CD4-positive, CD25-positive, alpha-beta regulatory T cell (primary cell): ENCODE results near the gene HOXA6. TPM values are rescaled to one million over a fixed set of nuclear protein-coding genes. Genes with fewer than 3 reads are reported as not detected.

Source experiments
- ATAC-seq, 2 donors: fragments of 150-1000 bp; cut with Tn5 transposase; one replicate each; pipeline ENCODE4 v1.10.0; 2021; ENCODE audit warnings: low read depth in 2 of 2, moderate number of reproducible peaks in 2 of 2, moderate library complexity in 1 of 2
- DNase-seq, 3 donors: peaks; one replicate each; pipeline versions ENCODE4 v3.0.0 to v3.0.0-alpha.2; 2012 to 2022; ENCODE audit warnings: mixed read lengths in 1 of 3
- H3K27ac ChIP-seq: one replicate; pipeline ENCODE4 v1.7.0; 2013; ENCODE audit warnings: mild to moderate bottlenecking, low read length; ENCODE audit not compliant: insufficient read depth, poor library complexity, severe bottlenecking
- H3K27me3 ChIP-seq: one replicate; pipeline ENCODE4 v1.7.0; 2013; ENCODE audit warnings: low read length; ENCODE audit not compliant: control insufficient read depth, insufficient read depth
- H3K36me3 ChIP-seq: one replicate; pipeline ENCODE4 v1.7.0; 2013; ENCODE audit warnings: mild to moderate bottlenecking, low read length, moderate library complexity; ENCODE audit not compliant: control insufficient read depth, insufficient read depth
- H3K4me1 ChIP-seq: 2 replicates; pipeline ENCODE4 v1.7.0; 2013; ENCODE audit warnings: mild to moderate bottlenecking, low read length; ENCODE audit not compliant: insufficient read depth, control insufficient read depth, poor library complexity, severe bottlenecking
- H3K4me3 ChIP-seq: one replicate; pipeline ENCODE4 v1.7.0; 2013; ENCODE audit warnings: low read depth, mild to moderate bottlenecking, low read length, moderate library complexity
- H3K9me3 ChIP-seq, 2 experiments: 1 replicate in 1 of 2; 2 replicates in 1 of 2; pipeline ENCODE4 v1.7.0; 2013; ENCODE audit warnings: low read length in 2 of 2, mild to moderate bottlenecking in 1 of 2, moderate library complexity in 1 of 2; ENCODE audit not compliant: control insufficient read depth in 2 of 2
- H3K27ac Mint-ChIP-seq, 3 donors: one replicate each; pipeline ENCODE4 v1.8.0; 2020 to 2022; ENCODE audit warnings: mild to moderate bottlenecking in 3 of 3, mixed read lengths in 3 of 3, moderate library complexity in 2 of 3
- H3K27me3 Mint-ChIP-seq: one replicate; pipeline ENCODE4 v1.8.0; 2022; ENCODE audit warnings: mild to moderate bottlenecking, mixed read lengths
- H3K36me3 Mint-ChIP-seq: one replicate; pipeline ENCODE4 v1.8.0; 2020; ENCODE audit warnings: mixed read lengths
- H3K4me1 Mint-ChIP-seq, 4 donors: one replicate each; pipeline ENCODE4 v1.8.0; 2020 to 2022; ENCODE audit warnings: mixed read lengths in 4 of 4, mild to moderate bottlenecking in 1 of 4
- H3K4me3 Mint-ChIP-seq, 4 donors: one replicate each; pipeline ENCODE4 v1.8.0; 2020 to 2022; ENCODE audit warnings: mild to moderate bottlenecking in 4 of 4, mixed read lengths in 4 of 4, moderate library complexity in 3 of 4
- H3K9me3 Mint-ChIP-seq, 7 donors: one replicate each; pipeline ENCODE4 v1.8.0; 2020 to 2022; ENCODE audit warnings: mixed read lengths in 7 of 7, mild to moderate bottlenecking in 3 of 7, moderate library complexity in 2 of 7
- polyA plus RNA-seq, 4 donors: library from polyadenylated mRNA; unstranded; fragments of 300-500 nt; fragmentation: Illumina TruSeq; gene quantifications; one replicate each; pipeline ENCODE4 v1.2.3, GENCODE V29; 2021
- total RNA-seq: library from RNA; stranded (reverse); gene quantifications from one replicate; pipeline ENCODE4 v1.2.3, GENCODE V29; 2022

HOXA6 gene
- total and polyA plus RNA-seq, 5 donors from 2014 or later: not detected

GRCh38 chr7:27128776-27129728, 18.5 kb downstream of the HOXA6 start:
- no peak for DNase-seq
- Histone ChIP-seq H3K9me3 (no peaks in the 10 kb centered on the region), H3K27ac (no peak overlapping the region), H3K4me3 (no peak overlapping the region), H3K27me3 (peaks cover 24% of the 10 kb centered on the region), H3K4me1 (peaks cover 3% of the 10 kb centered on the region), H3K36me3 (no peaks in the 10 kb centered on the region)
- no peaks in the 10 kb centered on the region for H3K36me3 Mint-ChIP-seq
- H3K27me3 Mint-ChIP-seq: peaks cover 63% of the 10 kb centered on the region
- peaks cover 0 to 7% (median 0%) of the 10 kb centered on the region in 4 donors for H3K4me1 Mint-ChIP-seq
- H3K9me3 Mint-ChIP-seq: peaks cover 0 to 4% (median 0%) of the 10 kb centered on the region in 7 donors
- peak overlapping the region in 1 of 3 donors; percentile 80 for H3K27ac Mint-ChIP-seq
- no peak for ATAC-seq
- H3K4me3 Mint-ChIP-seq: peak overlapping the region; percentile 23 to 77 (median 62)

GRCh38 chr7:27128034-27128433, 19.5 kb downstream of the HOXA6 start:
- DNase-seq: no peak
- H3K9me3 ChIP-seq: no peaks in the 10 kb centered on the region
- H3K27ac ChIP-seq: no peak overlapping the region
- peaks cover 0 to 4% (median 0%) of the 10 kb centered on the region in 7 donors for H3K9me3 Mint-ChIP-seq
- H3K4me1 ChIP-seq: peaks cover 3% of the 10 kb centered on the region
- H3K4me3 ChIP-seq: no peak overlapping the region
- H3K27ac Mint-ChIP-seq: no peak overlapping the region
- peaks cover 0 to 7% (median 0%) of the 10 kb centered on the region in 4 donors for H3K4me1 Mint-ChIP-seq
- H3K36me3 Mint-ChIP-seq: no peaks in the 10 kb centered on the region
- peaks cover 24% of the 10 kb centered on the region for H3K27me3 ChIP-seq
- ATAC-seq: no peak
- peaks cover 54% of the 10 kb centered on the region for H3K27me3 Mint-ChIP-seq
- H3K36me3 ChIP-seq: no peaks in the 10 kb centered on the region
- peak overlapping the region in 1 of 4 donors; percentile 11 for H3K4me3 Mint-ChIP-seq

- no peak overlapping the region for H3K27ac ChIP-seq
- H3K27me3 ChIP-seq: peaks cover 17% of the 10 kb centered on the region
- ATAC-seq (no peak), DNase-seq (no peak)
- H3K9me3 ChIP-seq: no peaks in the 10 kb centered on the region
- no peaks in the 10 kb centered on the region for H3K36me3 Mint-ChIP-seq
- H3K4me3 ChIP-seq: no peak overlapping the region
- H3K27me3 Mint-ChIP-seq: peaks cover 47% of the 10 kb centered on the region
- H3K4me1 Mint-ChIP-seq: peaks cover 0 to 7% (median 0%) of the 10 kb centered on the region in 4 donors
- peaks cover 3% of the 10 kb centered on the region for H3K4me1 ChIP-seq
- no peaks in the 10 kb centered on the region for H3K36me3 ChIP-seq
- H3K9me3 Mint-ChIP-seq: peaks cover 0 to 2% (median 0%) of the 10 kb centered on the region in 7 donors
- H3K27ac Mint-ChIP-seq: no peak overlapping the region
- no peak overlapping the region for H3K4me3 Mint-ChIP-seq
These were observed 20.8 kb downstream of the HOXA6 start for GRCh38 chr7:27126596-27127327.

DNA sequence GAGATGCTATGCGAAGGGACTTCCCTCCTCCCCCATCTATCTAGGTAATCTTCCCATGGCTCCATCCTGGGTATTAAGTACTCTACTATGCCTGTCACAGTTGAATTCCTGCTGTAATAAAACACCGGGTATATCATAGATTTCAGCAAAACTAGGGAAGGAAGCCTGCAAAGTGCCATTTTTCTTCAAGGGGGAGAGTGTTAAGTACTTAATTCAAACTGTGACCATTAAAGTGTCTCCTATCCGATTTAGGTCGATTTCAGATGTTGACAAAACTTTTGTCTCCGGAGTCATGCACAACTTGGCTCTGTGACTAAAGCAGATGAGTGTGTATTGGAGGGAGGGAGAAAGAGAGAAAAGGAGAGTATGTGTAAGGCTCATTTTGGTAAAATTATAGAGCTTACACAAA, 21.6 kb downstream of the HOXA6 start:
- peaks cover 0 to 2% (median 0%) of the 10 kb centered on the region in 4 donors for H3K4me1 Mint-ChIP-seq
- DNase-seq (no peak), ATAC-seq (no peak)
- no peak overlapping the region for H3K4me3 Mint-ChIP-seq
- Histone ChIP-seq H3K4me1 (peaks cover 3% of the 10 kb centered on the region), H3K9me3 (no peaks in the 10 kb centered on the region), H3K27me3 (peaks cover 15% of the 10 kb centered on the region), H3K4me3 (no peak overlapping the region), H3K27ac (no peak overlapping the region), H3K36me3 (no peaks in the 10 kb centered on the region)
- H3K9me3 Mint-ChIP-seq: peaks cover 0 to 2% (median 0%) of the 10 kb centered on the region in 7 donors
- H3K36me3 Mint-ChIP-seq: no peaks in the 10 kb centered on the region
- H3K27ac Mint-ChIP-seq: no peak overlapping the region
- peaks cover 43% of the 10 kb centered on the region for H3K27me3 Mint-ChIP-seq

- Histone ChIP-seq H3K4me1 (no peaks in the 10 kb centered on the region), H3K36me3 (no peaks in the 10 kb centered on the region), H3K4me3 (no peak overlapping the region), H3K9me3 (no peaks in the 10 kb centered on the region), H3K27ac (no peak overlapping the region), H3K27me3 (peaks cover 15% of the 10 kb centered on the region)
- Mint-ChIP-seq H3K27ac (no peak overlapping the region), H3K36me3 (no peaks in the 10 kb centered on the region), H3K27me3 (peaks cover 42% of the 10 kb centered on the region), H3K9me3 (peaks cover 0 to 2% (median 0%) of the 10 kb centered on the region in 7 donors), H3K4me1 (peaks cover 0 to 2% (median 0%) of the 10 kb centered on the region in 4 donors), H3K4me3 (no peak overlapping the region)
- no peak for ATAC-seq
- no peak for DNase-seq
These were observed 22.5 kb downstream of the HOXA6 start for GRCh38 chr7:27124902-27125689.

DNA sequence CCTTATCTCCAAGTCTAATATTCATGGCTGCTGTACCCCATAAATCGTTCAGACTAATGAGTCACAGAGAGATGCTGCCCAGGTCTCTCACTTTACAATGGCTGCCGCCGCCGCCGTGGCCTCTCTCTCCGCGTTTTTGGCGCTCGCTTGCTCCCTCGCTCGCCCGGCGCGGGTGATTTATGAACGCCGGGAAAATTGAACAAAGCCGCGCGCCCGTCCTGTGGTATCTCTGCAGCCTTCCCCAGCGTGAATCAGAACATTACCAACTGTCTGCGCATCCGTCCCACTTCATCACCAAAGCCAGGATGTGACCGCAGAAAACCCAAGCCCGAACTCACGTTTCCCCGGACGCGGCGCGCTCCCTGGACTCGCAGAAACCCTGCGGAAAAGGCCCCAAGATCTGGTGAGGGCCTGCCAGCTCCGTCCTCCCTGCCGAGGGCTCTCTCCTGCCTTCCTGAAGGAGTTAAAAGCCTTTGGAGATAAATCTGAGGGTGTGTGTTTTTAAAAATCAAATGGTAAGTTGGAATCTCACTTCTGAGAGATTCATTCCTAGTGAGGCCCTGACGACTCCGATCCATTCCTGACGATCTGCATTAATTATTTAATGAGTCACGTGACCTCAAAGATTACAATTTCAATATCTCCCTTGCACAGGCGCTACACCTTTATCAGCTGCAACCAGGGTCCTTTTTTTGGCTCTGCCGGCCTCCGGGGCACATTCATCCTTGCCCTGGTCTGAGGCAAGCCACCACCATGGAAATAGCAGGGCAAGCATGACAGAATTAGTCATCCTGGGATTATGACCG, 23.3 kb downstream of the HOXA6 start:
- Histone ChIP-seq H3K36me3 (no peaks in the 10 kb centered on the region), H3K4me1 (no peaks in the 10 kb centered on the region), H3K4me3 (no peak overlapping the region), H3K27me3 (peaks cover 15% of the 10 kb centered on the region), H3K27ac (no peak overlapping the region), H3K9me3 (no peaks in the 10 kb centered on the region)
- H3K36me3 Mint-ChIP-seq: no peaks in the 10 kb centered on the region
- peak overlapping the region in 1 of 4 donors; percentile 29 for H3K4me3 Mint-ChIP-seq
- H3K27me3 Mint-ChIP-seq: peaks cover 40% of the 10 kb centered on the region
- DNase-seq (no peak), ATAC-seq (no peak)
- peaks cover 0 to 2% (median 0%) of the 10 kb centered on the region in 4 donors for H3K4me1 Mint-ChIP-seq
- H3K9me3 Mint-ChIP-seq: peaks cover 0 to 2% (median 0%) of the 10 kb centered on the region in 7 donors
- H3K27ac Mint-ChIP-seq: no peak overlapping the region
